ENCODE results near the gene ERF. TPM values are rescaled to one million over a fixed set of nuclear protein-coding genes. Genes with fewer than 3 reads are reported as not detected.

The ERF gene
- total RNA-seq, 1 donor from 2014 or later = 64.5 TPM

GRCh38 chr19:42287017-42287826 is 32.3 kb upstream of the ERF start:
- H3K27me3 Mint-ChIP-seq (ENCODE audit: low read depth) = no peaks in the 10 kb centered on the region
- TF ChIP-seq CTCF (IDR thresholded peaks at IDR 0.05) = no peak
- no peak overlapping the region for H3K4me3 Mint-ChIP-seq (ENCODE audit: unreplicated experiment)
- H3K9me3 Mint-ChIP-seq (ENCODE audit: low read depth) = no peaks in the 10 kb centered on the region
- H3K4me1 Mint-ChIP-seq (ENCODE audit: low read depth) = peaks cover 19% of the 10 kb centered on the region
- peaks cover 11% of the 10 kb centered on the region for H3K36me3 Mint-ChIP-seq (ENCODE audit: low read depth)
- no peak overlapping the region for H3K27ac Mint-ChIP-seq (ENCODE audit: unreplicated experiment)
- no peak for DNase-seq (ENCODE audit: low spot score)

- Mint-ChIP-seq H3K4me3 (ENCODE audit: unreplicated experiment) (peak overlapping the region; percentile 89), H3K27ac (ENCODE audit: unreplicated experiment) (peak overlapping the region; percentile 87), H3K9me3 (ENCODE audit: low read depth) (no peaks in the 10 kb centered on the region), H3K4me1 (ENCODE audit: low read depth) (peaks cover 19% of the 10 kb centered on the region), H3K27me3 (ENCODE audit: low read depth) (no peaks in the 10 kb centered on the region), H3K36me3 (ENCODE audit: low read depth) (peaks cover 7% of the 10 kb centered on the region)
- DNase-seq (ENCODE audit: low spot score) = no peak
- no peak for TF ChIP-seq CTCF (IDR thresholded peaks at IDR 0.05)
Observed at GRCh38 chr19:42286349-42287016, 31.6 kb upstream of the ERF start.

- DNase-seq (ENCODE audit: low spot score) = no peak
- Mint-ChIP-seq H3K27ac (ENCODE audit: unreplicated experiment) (peak overlapping the region; percentile 87), H3K36me3 (ENCODE audit: low read depth) (peaks cover 7% of the 10 kb centered on the region), H3K4me1 (ENCODE audit: low read depth) (peaks cover 19% of the 10 kb centered on the region), H3K27me3 (ENCODE audit: low read depth) (no peaks in the 10 kb centered on the region), H3K9me3 (ENCODE audit: low read depth) (no peaks in the 10 kb centered on the region), H3K4me3 (ENCODE audit: unreplicated experiment) (peak overlapping the region; percentile 89)
- TF ChIP-seq CTCF (IDR thresholded peaks at IDR 0.05) = no peak
Observed at GRCh38 chr19:42285988-42286348, 31.0 kb upstream of the ERF start.

GRCh38 chr19:42285541-42285941 is 30.6 kb upstream of the ERF start:
- Mint-ChIP-seq H3K4me1 (ENCODE audit: low read depth) (peaks cover 19% of the 10 kb centered on the region), H3K9me3 (ENCODE audit: low read depth) (no peaks in the 10 kb centered on the region), H3K27me3 (ENCODE audit: low read depth) (no peaks in the 10 kb centered on the region), H3K4me3 (ENCODE audit: unreplicated experiment) (peak overlapping the region; percentile 89), H3K36me3 (ENCODE audit: low read depth) (peaks cover 7% of the 10 kb centered on the region), H3K27ac (ENCODE audit: unreplicated experiment) (peak overlapping the region; percentile 87)
- TF ChIP-seq CTCF (IDR thresholded peaks at IDR 0.05) = no peak
- no peak for DNase-seq (ENCODE audit: low spot score)

- Mint-ChIP-seq H3K4me3 (ENCODE audit: unreplicated experiment) (peak overlapping the region; percentile 89), H3K27me3 (ENCODE audit: low read depth) (no peaks in the 10 kb centered on the region), H3K9me3 (ENCODE audit: low read depth) (no peaks in the 10 kb centered on the region), H3K27ac (ENCODE audit: unreplicated experiment) (peak overlapping the region; percentile 94), H3K36me3 (ENCODE audit: low read depth) (peaks cover 7% of the 10 kb centered on the region), H3K4me1 (ENCODE audit: low read depth) (peaks cover 19% of the 10 kb centered on the region)
- TF ChIP-seq CTCF (IDR thresholded peaks at IDR 0.05) = no peak
- no peak for DNase-seq (ENCODE audit: low spot score)
Observed at GRCh38 chr19:42284591-42285341, 29.8 kb upstream of the ERF start.

Measured in chondrocyte (in vitro differentiated cells).